ENCODE measurements around the gene TBCB.

- TF ChIP-seq CTCF (IDR thresholded peaks at IDR 0.05) (no peak), POLR2A (IDR thresholded peaks at IDR 0.05) (no peak)
Measured at GRCh38 chr19:36149673-36150406, 34.6 kb downstream of the TBCB start.

Measured in ovary (tissue), 3 donors.